HG03045 (cell line): ENCODE data around the gene FCRL6.
A peak's percentile ranks its signal among the peaks of the same experiment; 100 is the strongest.

Source experiments
- ATAC-seq: cut with Tn5 transposase; IDR thresholded peaks from one replicate; pipeline ENCODE4 v1.9.1; 2021; ENCODE audit warnings: mild to moderate bottlenecking, moderate library complexity; ENCODE audit not compliant: unreplicated experiment

FCRL6 gene

GRCh38 chr1:159802111-159802510 is at the start of gene FCRL6:
TSS of gene FCRL6 (plus strand) at chr1:159802360. CDS start at chr1:159802425, 65 bp downstream.
- no peak for ATAC-seq

GRCh38 chr1:159753386-159753785 is 48.8 kb upstream of the FCRL6 start:
- no peak for ATAC-seq

GRCh38 chr1:159755451-159756007 is 46.6 kb upstream of the FCRL6 start:
- ATAC-seq: no peak

- no peak for ATAC-seq
Measured at GRCh38 chr1:159756397-159756796, 45.8 kb upstream of the FCRL6 start.

- no peak for ATAC-seq
Measured at GRCh38 chr1:159763686-159764085, 38.5 kb upstream of the FCRL6 start.

- no peak for ATAC-seq
Measured at GRCh38 chr1:159765806-159766205, 36.4 kb upstream of the FCRL6 start.

GRCh38 chr1:159771127-159771895 is 30.8 kb upstream of the FCRL6 start:
- no peak for ATAC-seq

GRCh38 chr1:159774465-159774864 is 27.7 kb upstream of the FCRL6 start:
- ATAC-seq: no peak

- no peak for ATAC-seq
Measured at GRCh38 chr1:159775716-159776115, 26.4 kb upstream of the FCRL6 start.

- ATAC-seq: no peak
Measured at GRCh38 chr1:159778266-159778665, 23.9 kb upstream of the FCRL6 start.

- no peak for ATAC-seq
Measured at GRCh38 chr1:159779403-159779851, 22.7 kb upstream of the FCRL6 start.

GRCh38 chr1:159780583-159781582 is 21.3 kb upstream of the FCRL6 start, which contains the start of gene DUSP23:
TSS of gene DUSP23 (plus strand) at chr1:159780962. CDS start at chr1:159781101, 139 bp downstream.
- peak; percentile 99 for ATAC-seq

GRCh38 chr1:159781992-159782391 is 20.2 kb upstream of the FCRL6 start:
- no peak for ATAC-seq

GRCh38 chr1:159783724-159784123 is 18.4 kb upstream of the FCRL6 start:
- no peak for ATAC-seq

- ATAC-seq: no peak
Measured at GRCh38 chr1:159786465-159786864, 15.7 kb upstream of the FCRL6 start.

- ATAC-seq: no peak
Measured at GRCh38 chr1:159786966-159787365, 15.2 kb upstream of the FCRL6 start.

- no peak for ATAC-seq
Measured at GRCh38 chr1:159790237-159790917, 11.8 kb upstream of the FCRL6 start.

GRCh38 chr1:159791031-159791430 is 11.1 kb upstream of the FCRL6 start:
- ATAC-seq: no peak

- no peak for ATAC-seq
Measured at GRCh38 chr1:159791461-159791860, 10.7 kb upstream of the FCRL6 start.

GRCh38 chr1:159795534-159795933 is 6.6 kb upstream of the FCRL6 start:
- ATAC-seq: no peak

- ATAC-seq: no peak
Measured at GRCh38 chr1:159798893-159799292, 3.3 kb upstream of the FCRL6 start.
